ENCODE data around the gene POGK. TPM values are rescaled to one million over a fixed set of nuclear protein-coding genes. Genes with fewer than 3 reads are reported as not detected.

POGK gene
- total and polyA plus RNA-seq, 4 donors: 19.0 to 56.2 (median 27.2) TPM

DNA sequence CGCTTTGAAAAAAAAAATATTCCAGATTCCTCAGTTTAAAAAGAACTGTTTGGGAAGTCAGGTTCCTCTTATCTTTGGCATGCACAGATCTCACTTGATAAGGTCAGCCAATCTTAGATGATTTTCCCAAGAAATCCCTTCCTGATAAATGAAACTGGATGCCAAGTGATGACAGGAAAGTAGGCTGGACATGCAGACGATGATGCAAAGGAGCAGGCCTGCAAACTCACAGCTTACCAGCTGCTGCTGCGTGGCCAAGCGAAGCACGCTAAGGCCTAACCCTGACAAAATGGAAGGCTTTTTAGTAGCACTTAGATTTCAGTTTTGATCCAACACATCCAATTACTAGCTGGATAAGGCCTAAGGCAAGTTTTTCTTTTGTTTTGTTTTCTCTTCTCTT lies 26.7 kb downstream of the POGK start:
- no peaks in the 10 kb centered on the region for H3K4me1 ChIP-seq (ENCODE audit: control insufficient read depth in 5 of 5, insufficient read depth in 5 of 5, low read length in 5 of 5)
- 78 to 93% methylated on average over 5 of the region's 5 CpGs for WGBS, 2 donors
- no peak overlapping the region for H3K27ac ChIP-seq (ENCODE audit: low read depth in 1 of 2, low read length in 1 of 2)
- no peak overlapping the region for H3K4me3 ChIP-seq
- no peaks in the 10 kb centered on the region for H3K27me3 ChIP-seq (ENCODE audit: control insufficient read depth in 3 of 3, insufficient read depth in 3 of 3, low read length in 2 of 3)
- TF ChIP-seq, protein P1, sequence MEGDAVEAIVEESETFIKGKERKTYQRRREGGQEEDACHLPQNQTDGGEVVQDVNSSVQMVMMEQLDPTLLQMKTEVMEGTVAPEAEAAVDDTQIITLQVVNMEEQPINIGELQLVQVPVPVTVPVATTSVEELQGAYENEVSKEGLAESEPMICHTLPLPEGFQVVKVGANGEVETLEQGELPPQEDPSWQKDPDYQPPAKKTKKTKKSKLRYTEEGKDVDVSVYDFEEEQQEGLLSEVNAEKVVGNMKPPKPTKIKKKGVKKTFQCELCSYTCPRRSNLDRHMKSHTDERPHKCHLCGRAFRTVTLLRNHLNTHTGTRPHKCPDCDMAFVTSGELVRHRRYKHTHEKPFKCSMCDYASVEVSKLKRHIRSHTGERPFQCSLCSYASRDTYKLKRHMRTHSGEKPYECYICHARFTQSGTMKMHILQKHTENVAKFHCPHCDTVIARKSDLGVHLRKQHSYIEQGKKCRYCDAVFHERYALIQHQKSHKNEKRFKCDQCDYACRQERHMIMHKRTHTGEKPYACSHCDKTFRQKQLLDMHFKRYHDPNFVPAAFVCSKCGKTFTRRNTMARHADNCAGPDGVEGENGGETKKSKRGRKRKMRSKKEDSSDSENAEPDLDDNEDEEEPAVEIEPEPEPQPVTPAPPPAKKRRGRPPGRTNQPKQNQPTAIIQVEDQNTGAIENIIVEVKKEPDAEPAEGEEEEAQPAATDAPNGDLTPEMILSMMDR (IDR thresholded peaks at IDR 0.05; ENCODE audit: control extremely low read depth, extremely low read depth): no peak
- ATAC-seq (ENCODE audit: insufficient read depth, low FRiP score) (no peak), DNase-seq (peak in 2 of 3 donors; percentile 39 to 55)
- H3K9me3 ChIP-seq (ENCODE audit: control insufficient read depth in 4 of 4, insufficient read depth in 3 of 4, low read length in 3 of 4): no peaks in the 10 kb centered on the region
- H3K36me3 ChIP-seq (ENCODE audit: control insufficient read depth in 4 of 4, insufficient read depth in 4 of 4, low read length in 4 of 4): peaks cover 13 to 32% (median 13%) of the 10 kb centered on the region in 4 donors
- no peak overlapping the region for H3K9ac ChIP-seq (ENCODE audit: insufficient read depth in 1 of 2, low read length in 2 of 2)

DNA sequence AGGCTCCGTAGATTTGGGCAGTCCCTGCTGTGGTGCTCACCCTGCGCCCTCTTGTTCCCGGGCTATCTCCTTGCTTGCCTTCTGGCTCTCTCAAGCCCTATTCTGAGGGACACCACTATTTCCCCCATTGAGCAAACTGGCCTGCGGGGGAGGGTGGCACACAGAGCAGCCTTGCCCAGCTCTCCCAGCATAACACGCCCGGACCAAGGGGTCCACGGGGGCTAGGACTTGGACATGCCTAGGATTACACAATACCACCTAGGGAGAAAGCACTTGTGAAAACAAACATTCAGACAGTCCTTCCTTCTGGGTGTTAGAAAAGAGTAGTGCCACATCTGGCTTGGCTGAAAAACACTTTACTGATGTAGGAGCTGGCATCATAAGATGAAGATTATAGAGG lies 29.4 kb downstream of the POGK start:
- Histone ChIP-seq H3K27ac (ENCODE audit: low read depth in 1 of 2, low read length in 1 of 2) (no peak overlapping the region), H3K9ac (ENCODE audit: insufficient read depth in 1 of 2, low read length in 2 of 2) (no peak overlapping the region), H3K4me3 (no peak overlapping the region), H3K36me3 (ENCODE audit: control insufficient read depth in 4 of 4, insufficient read depth in 4 of 4, low read length in 4 of 4) (peaks cover 10 to 23% (median 12%) of the 10 kb centered on the region in 4 donors), H3K4me1 (ENCODE audit: control insufficient read depth in 5 of 5, insufficient read depth in 5 of 5, low read length in 5 of 5) (peaks cover 0 to 4% (median 0%) of the 10 kb centered on the region in 5 donors), H3K27me3 (ENCODE audit: control insufficient read depth in 3 of 3, insufficient read depth in 3 of 3, low read length in 2 of 3) (no peaks in the 10 kb centered on the region), H3K9me3 (ENCODE audit: control insufficient read depth in 4 of 4, insufficient read depth in 3 of 4, low read length in 3 of 4) (no peaks in the 10 kb centered on the region)
- ATAC-seq (ENCODE audit: insufficient read depth, low FRiP score) (no peak), DNase-seq (no peak)
- TF ChIP-seq, protein P1 (IDR thresholded peaks at IDR 0.05; ENCODE audit: control extremely low read depth, extremely low read depth): no peak
- 65 to 81% methylated on average over 7 of the region's 7 CpGs for WGBS, 2 donors

DNA sequence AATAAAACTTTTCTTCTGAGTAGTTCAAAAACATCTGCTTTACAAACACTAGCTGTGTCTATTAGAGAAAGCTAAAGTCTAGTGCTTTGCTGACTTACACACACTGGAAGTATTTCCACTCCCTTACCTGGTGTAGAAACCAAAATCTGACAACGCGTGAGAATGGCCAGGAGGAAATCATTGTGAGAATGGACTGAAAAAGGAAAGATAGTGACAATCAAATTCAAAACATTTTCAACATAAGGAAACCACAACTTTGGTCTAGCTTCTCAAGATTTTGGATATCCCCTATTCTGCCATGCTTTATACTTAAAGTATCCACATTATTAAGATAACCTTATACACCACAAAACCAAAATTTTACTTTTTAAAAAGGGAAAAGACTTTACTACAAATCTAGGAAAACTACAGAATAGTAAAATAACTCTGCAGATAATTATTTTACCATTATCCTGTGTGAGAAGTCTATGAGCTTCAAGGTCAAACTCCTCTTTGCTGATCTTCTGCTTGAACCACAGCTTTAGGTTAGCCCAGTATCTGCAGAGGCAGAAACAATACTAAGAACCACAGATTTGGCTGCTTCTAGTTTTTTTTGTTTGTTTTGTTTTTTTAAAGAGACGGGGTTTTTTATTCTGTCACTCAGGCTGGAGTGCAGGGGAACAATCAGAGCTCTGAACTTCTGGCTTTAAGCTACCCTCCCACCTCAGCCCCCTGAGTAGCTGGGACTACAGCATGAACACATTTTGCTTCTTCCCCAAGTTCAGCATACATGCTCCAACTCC lies 30.2 kb downstream of the POGK start:
- Histone ChIP-seq H3K36me3 (ENCODE audit: control insufficient read depth in 4 of 4, insufficient read depth in 4 of 4, low read length in 4 of 4) (peaks cover 10 to 18% (median 10%) of the 10 kb centered on the region in 4 donors), H3K4me3 (no peak overlapping the region), H3K27me3 (ENCODE audit: control insufficient read depth in 3 of 3, insufficient read depth in 3 of 3, low read length in 2 of 3) (no peaks in the 10 kb centered on the region), H3K4me1 (ENCODE audit: control insufficient read depth in 5 of 5, insufficient read depth in 5 of 5, low read length in 5 of 5) (peaks cover 0 to 4% (median 0%) of the 10 kb centered on the region in 5 donors), H3K9ac (ENCODE audit: insufficient read depth in 1 of 2, low read length in 2 of 2) (no peak overlapping the region), H3K9me3 (ENCODE audit: control insufficient read depth in 4 of 4, insufficient read depth in 3 of 4, low read length in 3 of 4) (no peaks in the 10 kb centered on the region), H3K27ac (ENCODE audit: low read depth in 1 of 2, low read length in 1 of 2) (no peak overlapping the region)
- no peak for DNase-seq
- TF ChIP-seq, protein P1 (IDR thresholded peaks at IDR 0.05; ENCODE audit: control extremely low read depth, extremely low read depth): no peak
- 65 to 87% methylated on average over 3 of the region's 3 CpGs for WGBS, 2 donors
- ATAC-seq (ENCODE audit: insufficient read depth, low FRiP score): no peak

Data from lung (tissue), 12 donors.